ENCODE measurements around the gene SCO1. TPM values are rescaled to one million over a fixed set of nuclear protein-coding genes. Genes with fewer than 3 reads are reported as not detected.

SCO1 gene
- total RNA-seq, 4 donors from 2014 or later: 31.2 to 36.0 (median 34.9) TPM

- Histone ChIP-seq H3K36me3 (peaks cover 5 to 10% of the 10 kb centered on the region in 2 donors), H3K27me3 (no peaks in the 10 kb centered on the region), H3K9me3 (no peaks in the 10 kb centered on the region), H3K27ac (no peak overlapping the region), H3K4me1 (no peaks in the 10 kb centered on the region), H3K4me3 (replicated peaks in 1 of 3) (no peak overlapping the region)
- intact Hi-C loops (cut with DNase I): no loop called here
- no peak for TF ChIP-seq CTCF (IDR thresholded peaks at IDR 0.05)
- no peak for TF ChIP-seq POLR2A (IDR thresholded peaks at IDR 0.05)
- no peak for DNase-seq
- 94 to 97% methylated on average over 25 of the region's 25 CpGs for WGBS, 2 donors
Measured at GRCh38 chr17:10638151-10638550, 59.2 kb downstream of the SCO1 start.

DNA sequence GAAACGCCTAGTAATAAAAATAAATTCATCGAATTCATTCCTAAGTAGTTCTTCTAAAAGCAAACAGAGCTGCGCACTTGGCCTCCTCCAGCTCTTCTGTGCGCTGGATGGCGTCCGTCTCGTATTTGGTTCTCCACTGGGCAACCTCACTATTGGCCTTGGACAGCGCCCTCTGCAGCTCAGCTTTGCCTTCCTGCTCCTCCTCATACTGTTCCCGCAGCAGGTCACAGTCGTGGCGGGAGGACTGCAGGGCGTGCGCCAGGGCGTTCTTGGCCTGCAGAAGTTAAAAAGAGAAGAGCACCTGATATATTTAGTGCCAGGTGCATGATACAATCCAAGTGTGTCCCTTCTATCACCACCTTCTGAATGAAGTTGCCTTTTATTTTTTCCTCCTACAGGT is 62.0 kb downstream of the SCO1 start:
- no peaks in the 10 kb centered on the region for H3K27me3 ChIP-seq
- DNase-seq: no peak
- intact Hi-C loops (cut with DNase I): no loop called here
- no peaks in the 10 kb centered on the region for H3K9me3 ChIP-seq
- TF ChIP-seq POLR2A (IDR thresholded peaks at IDR 0.05) (no peak), CTCF (IDR thresholded peaks at IDR 0.05) (no peak)
- H3K27ac ChIP-seq: no peak overlapping the region
- 91 to 95% methylated on average over 14 of the region's 14 CpGs for WGBS, 2 donors
- H3K36me3 ChIP-seq: peaks cover 0 to 10% of the 10 kb centered on the region in 2 donors
- H3K4me1 ChIP-seq: no peaks in the 10 kb centered on the region
- H3K4me3 ChIP-seq (replicated peaks in 1 of 3): no peak overlapping the region

DNA sequence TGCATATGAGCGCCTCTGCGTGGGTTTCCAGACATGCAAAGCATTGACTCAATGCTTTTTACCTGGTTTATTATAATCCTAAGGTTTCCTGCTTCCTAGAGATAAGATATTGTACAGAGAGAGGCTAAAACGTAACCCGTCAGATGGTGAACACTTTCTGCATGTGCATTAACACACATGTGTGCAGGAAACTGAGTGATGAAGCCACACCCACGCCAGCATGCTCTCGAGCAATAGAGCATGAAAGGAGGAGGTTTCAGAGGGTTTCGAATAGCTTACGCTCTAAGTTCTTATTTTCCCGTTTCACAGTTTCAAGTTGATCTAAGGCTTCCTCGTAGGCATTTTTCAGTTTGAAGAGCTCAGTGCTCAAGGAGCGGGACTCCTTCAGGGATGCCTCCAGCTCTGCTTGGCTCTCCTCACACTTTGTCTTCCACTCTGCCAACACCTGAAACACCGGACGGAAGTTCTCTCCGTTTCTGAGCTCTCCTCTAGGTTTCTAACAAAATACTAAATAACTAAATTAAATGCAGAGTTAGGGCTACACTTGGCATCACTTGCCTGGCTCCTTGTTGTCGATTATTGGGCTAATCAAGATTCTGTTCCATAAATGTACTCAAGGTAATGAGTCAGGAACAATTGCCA is 63.5 kb downstream of the SCO1 start:
- intact Hi-C loops (cut with DNase I): no loop called here

GRCh38 chr17:10631701-10632100 is 65.6 kb downstream of the SCO1 start:
- intact Hi-C loops (cut with DNase I): no loop called here
- no peak for DNase-seq
- H3K27me3 ChIP-seq: no peaks in the 10 kb centered on the region
- no peaks in the 10 kb centered on the region for H3K36me3 ChIP-seq
- H3K4me1 ChIP-seq: no peaks in the 10 kb centered on the region
- 84 to 93% methylated on average over 13 to 15 of the region's 15 CpGs for WGBS, 2 donors
- H3K9me3 ChIP-seq: no peaks in the 10 kb centered on the region
- H3K4me3 ChIP-seq (replicated peaks in 1 of 3): no peak overlapping the region
- TF ChIP-seq CTCF (IDR thresholded peaks at IDR 0.05) (no peak), POLR2A (IDR thresholded peaks at IDR 0.05) (no peak)
- H3K27ac ChIP-seq: no peak overlapping the region

More for the DNA sequence above, 63.5 kb downstream of the SCO1 start:
- H3K27ac ChIP-seq: no peak overlapping the region
- H3K27me3 ChIP-seq: no peaks in the 10 kb centered on the region
- 74 to 81% methylated on average over 15 of the region's 15 CpGs for WGBS, 2 donors
- TF ChIP-seq POLR2A (IDR thresholded peaks at IDR 0.05) (no peak), CTCF (IDR thresholded peaks at IDR 0.05) (no peak)
- H3K4me3 ChIP-seq (replicated peaks in 1 of 3): no peak overlapping the region
- no peaks in the 10 kb centered on the region for H3K4me1 ChIP-seq
- H3K9me3 ChIP-seq: no peaks in the 10 kb centered on the region
- peaks cover 0 to 9% of the 10 kb centered on the region in 2 donors for H3K36me3 ChIP-seq
- no peak for DNase-seq

DNA sequence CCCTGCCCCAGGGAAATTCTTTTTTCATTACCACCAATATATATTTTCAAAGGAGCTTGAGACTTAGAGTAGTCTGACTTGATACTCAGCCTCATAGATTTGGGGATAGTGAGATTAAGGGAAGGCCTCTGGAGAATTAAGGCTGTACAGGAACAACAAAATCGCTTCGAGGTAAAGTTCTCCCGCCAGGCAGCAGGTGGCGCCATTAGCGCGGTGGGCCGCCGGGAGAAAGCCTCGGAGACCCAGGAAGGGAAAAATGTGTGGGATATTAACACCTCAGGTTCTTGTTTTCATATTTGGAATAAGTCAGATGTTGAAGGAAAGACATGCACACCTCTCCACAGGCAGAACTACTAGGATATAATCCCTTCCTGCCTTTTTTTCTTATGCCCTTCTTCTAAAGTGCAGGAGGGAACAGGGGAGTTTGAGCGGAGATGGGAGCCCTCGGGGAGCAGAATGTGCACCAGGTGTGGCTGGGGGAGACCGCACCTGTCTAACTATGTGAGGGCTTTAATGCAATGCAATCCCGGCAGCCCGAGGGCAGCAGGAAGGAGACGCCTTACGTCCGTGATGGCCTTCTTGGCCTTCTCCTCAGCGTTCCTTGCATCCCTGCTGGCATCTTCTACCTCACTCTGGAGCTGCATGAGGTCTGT is 66.2 kb downstream of the SCO1 start:
- no peaks in the 10 kb centered on the region for H3K9me3 ChIP-seq
- H3K27ac ChIP-seq: no peak overlapping the region
- H3K4me1 ChIP-seq: no peaks in the 10 kb centered on the region
- H3K4me3 ChIP-seq (replicated peaks in 1 of 3): no peak overlapping the region
- TF ChIP-seq POLR2A (IDR thresholded peaks at IDR 0.05) (no peak), CTCF (IDR thresholded peaks at IDR 0.05) (peak; percentile 34 to 89 (median 52))
- WGBS, 2 donors: 52 to 55% methylated on average over 18 of the region's 18 CpGs
- H3K27me3 ChIP-seq: no peaks in the 10 kb centered on the region
- H3K36me3 ChIP-seq: no peaks in the 10 kb centered on the region
- DNase-seq: peak in 1 of 2 donors; percentile 27
- intact Hi-C loops (cut with DNase I): no loop called here
